Measurements from ENCODE around the gene SLC24A4. TPM values are rescaled to one million over a fixed set of nuclear protein-coding genes. Genes with fewer than 3 reads are reported as not detected.

Gene SLC24A4
- total RNA-seq, 1 experiment from 2014 or later, result 0.02 TPM

DNA sequence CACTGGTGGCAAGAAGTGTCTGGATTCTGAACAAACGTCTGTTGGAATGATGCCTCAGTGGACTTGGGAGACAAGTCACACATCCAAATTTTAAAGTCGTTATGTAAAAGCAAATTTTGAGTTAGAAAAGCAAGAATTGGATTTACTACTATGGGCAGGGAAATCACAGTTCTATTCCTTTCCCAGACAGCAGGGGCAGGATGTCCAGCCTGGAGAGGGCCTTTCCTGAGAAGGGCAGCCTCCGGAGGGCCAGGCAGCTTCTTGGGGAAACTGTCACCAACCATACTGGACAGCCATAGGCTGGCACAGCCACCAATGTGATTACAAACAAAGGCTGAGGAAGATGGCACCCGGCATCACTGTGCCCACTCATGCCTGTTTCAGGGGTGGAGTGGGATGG, 11.1 kb downstream of the SLC24A4 start:
- Histone ChIP-seq H3K4me3 (no peak overlapping the region), H3K4me1 (no peaks in the 10 kb centered on the region), H3K36me3 (no peaks in the 10 kb centered on the region), H3K9me3 (replicated peaks) (no peaks in the 10 kb centered on the region), H3K27me3 (no peaks in the 10 kb centered on the region), H3K27ac (no peak overlapping the region)
- DNase-seq, result no peak

GRCh38 chr14:92336363-92336762, 13.4 kb downstream of the SLC24A4 start:
- H3K27ac ChIP-seq, result no peak overlapping the region
- H3K27me3 ChIP-seq, result no peaks in the 10 kb centered on the region
- no peaks in the 10 kb centered on the region for H3K9me3 ChIP-seq (replicated peaks)
- no peaks in the 10 kb centered on the region for H3K36me3 ChIP-seq
- DNase-seq, result no peak
- no peak overlapping the region for H3K4me3 ChIP-seq
- H3K4me1 ChIP-seq, result no peaks in the 10 kb centered on the region

DNA sequence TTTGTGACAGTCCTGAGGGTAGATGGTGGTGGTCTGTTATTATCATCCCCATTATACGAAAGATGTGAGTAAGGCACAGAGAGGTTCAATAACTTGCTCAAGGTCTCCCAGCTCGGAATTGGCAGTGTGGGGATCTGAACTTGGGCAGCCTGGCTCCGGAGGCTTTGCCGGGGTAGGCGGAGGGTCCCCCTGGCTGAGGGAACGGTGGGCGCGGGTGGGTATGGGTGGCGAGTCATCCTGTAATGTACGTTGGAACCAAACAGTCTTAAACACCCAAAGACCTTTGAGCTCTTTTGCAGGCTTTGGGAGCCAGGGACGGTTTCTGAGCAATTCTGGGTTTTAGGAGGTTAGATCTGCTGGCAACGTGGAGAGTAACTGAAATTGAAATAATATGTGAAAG, 16.5 kb downstream of the SLC24A4 start:
- DNase-seq, result no peak
- Histone ChIP-seq H3K4me1 (no peaks in the 10 kb centered on the region), H3K36me3 (no peaks in the 10 kb centered on the region), H3K27me3 (no peaks in the 10 kb centered on the region), H3K27ac (no peak overlapping the region), H3K9me3 (replicated peaks) (no peaks in the 10 kb centered on the region), H3K4me3 (no peak overlapping the region)

GRCh38 chr14:92340071-92340470, 17.1 kb downstream of the SLC24A4 start:
- DNase-seq, result no peak
- H3K4me3 ChIP-seq, result no peak overlapping the region
- no peaks in the 10 kb centered on the region for H3K9me3 ChIP-seq (replicated peaks)
- no peak overlapping the region for H3K27ac ChIP-seq
- no peaks in the 10 kb centered on the region for H3K4me1 ChIP-seq
- no peaks in the 10 kb centered on the region for H3K27me3 ChIP-seq
- H3K36me3 ChIP-seq, result no peaks in the 10 kb centered on the region

- Histone ChIP-seq H3K27ac (no peak overlapping the region), H3K4me1 (no peaks in the 10 kb centered on the region), H3K27me3 (no peaks in the 10 kb centered on the region), H3K36me3 (no peaks in the 10 kb centered on the region), H3K9me3 (replicated peaks) (no peaks in the 10 kb centered on the region), H3K4me3 (no peak overlapping the region)
- no peak for DNase-seq
These were observed 18.0 kb downstream of the SLC24A4 start for GRCh38 chr14:92340931-92341330.

DNA sequence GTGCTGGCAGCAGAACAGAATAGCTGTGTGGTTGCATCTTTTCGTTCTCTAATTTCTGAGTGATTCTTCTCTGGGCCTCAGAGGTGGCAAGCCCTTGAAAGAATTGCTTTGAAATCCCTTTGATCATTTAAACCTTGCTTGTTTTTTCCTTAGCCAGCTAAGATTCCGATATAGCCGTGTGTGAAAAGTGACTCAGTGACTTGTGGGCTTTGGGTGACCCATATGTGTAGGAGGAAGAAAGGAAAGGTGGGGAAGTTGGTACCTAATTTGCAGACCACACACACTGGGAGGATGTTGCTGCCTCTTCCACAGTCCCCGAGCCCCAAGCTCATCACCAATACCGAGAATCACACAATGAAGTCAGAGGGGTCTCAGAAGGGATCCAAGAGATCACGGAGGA, 18.8 kb downstream of the SLC24A4 start:
- H3K4me1 ChIP-seq, result no peaks in the 10 kb centered on the region
- H3K36me3 ChIP-seq, result no peaks in the 10 kb centered on the region
- no peak overlapping the region for H3K27ac ChIP-seq
- no peaks in the 10 kb centered on the region for H3K9me3 ChIP-seq (replicated peaks)
- no peak for DNase-seq
- H3K27me3 ChIP-seq, result no peaks in the 10 kb centered on the region
- no peak overlapping the region for H3K4me3 ChIP-seq

- H3K4me1 ChIP-seq, result no peaks in the 10 kb centered on the region; the same call in 1 of the 2 replicates
- no peaks in the 10 kb centered on the region; the same call in 1 of the 2 replicates for H3K27me3 ChIP-seq
- DNase-seq, result peak in 1 of 2 experiments; percentile 6
- H3K9me3 ChIP-seq (replicated peaks), result no peaks in the 10 kb centered on the region
- no peak overlapping the region for H3K4me3 ChIP-seq
- no peak overlapping the region for H3K27ac ChIP-seq
- no peaks in the 10 kb centered on the region for H3K36me3 ChIP-seq
These were observed 25.2 kb downstream of the SLC24A4 start for GRCh38 chr14:92348154-92348553.

DNA sequence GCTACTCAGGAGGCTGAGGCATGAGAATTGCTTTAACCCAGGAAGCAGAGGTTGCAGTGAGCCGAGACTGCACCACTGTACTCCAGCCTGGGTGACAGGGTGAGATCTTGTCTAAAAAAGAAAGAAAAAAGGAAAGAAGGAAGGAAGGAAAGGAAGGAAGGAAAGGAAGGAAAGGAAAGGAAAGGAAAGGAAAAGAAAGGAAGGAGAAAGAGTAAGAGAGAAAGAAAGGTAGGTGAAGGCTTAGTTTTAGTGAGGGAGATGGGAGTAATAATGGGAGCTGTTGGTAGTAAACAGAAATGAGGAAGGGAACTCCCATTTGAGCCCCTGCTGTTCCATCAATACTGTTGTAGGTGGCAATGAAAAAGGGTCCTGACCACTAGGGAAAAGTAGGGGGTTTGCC, 28.8 kb downstream of the SLC24A4 start:
- no peaks in the 10 kb centered on the region; the same call in 1 of the 2 replicates for H3K4me1 ChIP-seq
- no peak for DNase-seq
- no peak overlapping the region for H3K27ac ChIP-seq
- no peaks in the 10 kb centered on the region; the same call in 1 of the 2 replicates for H3K27me3 ChIP-seq
- H3K9me3 ChIP-seq (replicated peaks), result no peaks in the 10 kb centered on the region
- no peak overlapping the region for H3K4me3 ChIP-seq
- H3K36me3 ChIP-seq, result no peaks in the 10 kb centered on the region

GRCh38 chr14:92352158-92352985, 29.4 kb downstream of the SLC24A4 start:
- Histone ChIP-seq H3K27me3 (no peaks in the 10 kb centered on the region; the same call in 1 of the 2 replicates), H3K9me3 (replicated peaks) (no peaks in the 10 kb centered on the region), H3K36me3 (no peaks in the 10 kb centered on the region), H3K27ac (no peak overlapping the region), H3K4me1 (no peaks in the 10 kb centered on the region; the same call in 1 of the 2 replicates), H3K4me3 (no peak overlapping the region)
- peak; percentile 14 to 53 for DNase-seq

DNA sequence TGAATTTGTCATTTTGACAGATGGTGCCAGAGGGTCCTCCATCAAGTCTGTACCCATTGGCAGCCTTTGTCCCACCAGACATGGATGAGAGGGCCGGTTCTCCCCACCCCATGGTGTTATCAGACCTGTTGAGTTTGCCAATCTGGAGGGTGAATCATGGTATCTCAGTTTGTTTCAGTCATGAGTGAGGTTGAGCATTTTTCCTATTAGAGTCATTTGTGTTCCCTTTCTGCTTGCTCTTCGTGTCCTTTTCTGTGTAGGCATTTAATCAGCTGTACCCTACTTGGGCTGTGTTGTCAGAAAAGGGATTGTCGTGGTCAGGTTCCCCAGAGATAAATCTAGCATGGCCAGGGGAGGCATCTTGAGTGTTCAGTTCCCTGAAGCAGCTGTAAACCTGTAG, 30.5 kb downstream of the SLC24A4 start:
- no peaks in the 10 kb centered on the region; the same call in 1 of the 2 replicates for H3K27me3 ChIP-seq
- no peaks in the 10 kb centered on the region for H3K36me3 ChIP-seq
- no peak overlapping the region for H3K4me3 ChIP-seq
- no peaks in the 10 kb centered on the region for H3K4me1 ChIP-seq
- no peak for DNase-seq
- no peaks in the 10 kb centered on the region for H3K9me3 ChIP-seq (replicated peaks)
- H3K27ac ChIP-seq, result no peak overlapping the region

DNA sequence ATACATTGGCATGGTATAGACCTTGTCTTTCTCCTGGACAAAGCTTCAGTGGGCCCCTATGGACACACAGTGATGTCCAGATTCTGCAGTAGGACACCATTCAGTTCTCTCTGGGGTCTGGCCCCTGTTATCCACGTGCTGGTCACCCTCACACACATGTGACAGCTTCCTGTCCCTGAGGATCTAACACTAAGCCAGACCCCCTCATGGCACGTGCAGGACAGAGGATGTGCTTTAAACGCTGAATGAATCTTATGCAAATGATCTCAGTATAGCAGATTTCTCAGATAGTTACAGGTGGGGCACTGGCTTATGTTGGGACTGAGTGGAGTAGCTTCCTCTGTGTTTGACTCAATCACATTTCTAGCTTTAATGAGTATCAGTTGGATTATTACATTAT, 33.7 kb downstream of the SLC24A4 start:
- no peaks in the 10 kb centered on the region for H3K4me1 ChIP-seq
- no peaks in the 10 kb centered on the region; the same call in 1 of the 2 replicates for H3K27me3 ChIP-seq
- no peak for DNase-seq
- no peaks in the 10 kb centered on the region for H3K36me3 ChIP-seq
- H3K27ac ChIP-seq, result no peak overlapping the region
- H3K4me3 ChIP-seq, result no peak overlapping the region
- no peaks in the 10 kb centered on the region for H3K9me3 ChIP-seq (replicated peaks)

DNA sequence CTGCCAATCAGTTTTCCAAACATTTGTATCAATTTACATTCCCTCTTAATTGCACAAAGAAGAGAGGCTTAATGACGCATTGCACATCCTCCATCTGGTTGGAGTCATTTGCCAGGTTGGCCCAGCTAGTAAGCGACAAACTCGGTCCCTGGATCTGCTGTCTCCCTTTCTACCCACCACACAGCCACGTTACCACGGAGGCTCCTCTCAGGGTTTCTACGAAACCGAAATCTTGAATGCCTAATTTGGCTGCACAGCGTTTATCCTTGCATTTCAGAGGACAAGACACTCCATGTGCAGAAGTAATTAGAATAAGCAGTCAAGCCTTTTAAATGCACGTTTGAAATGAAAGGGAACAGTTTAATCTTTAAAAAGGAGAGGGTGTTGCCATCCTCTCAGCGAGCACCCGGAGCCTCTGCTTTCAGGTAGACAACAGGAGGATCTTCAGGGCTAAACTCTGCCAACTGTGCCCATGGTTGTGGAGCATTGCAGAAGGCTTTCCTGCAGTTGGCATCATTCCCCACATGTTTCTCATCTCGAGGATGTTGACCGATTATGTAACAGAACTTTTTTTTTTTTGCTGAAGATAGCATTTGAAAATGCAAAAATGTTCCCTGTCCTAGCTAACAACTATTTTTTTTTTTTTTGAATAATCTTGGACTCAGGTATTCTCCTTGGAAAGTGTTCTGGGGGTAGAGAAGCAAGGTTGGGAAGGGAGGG, 37.8 kb downstream of the SLC24A4 start:
- H3K27ac ChIP-seq, result no peak overlapping the region
- no peaks in the 10 kb centered on the region; the same call in 1 of the 2 replicates for H3K27me3 ChIP-seq

DNA sequence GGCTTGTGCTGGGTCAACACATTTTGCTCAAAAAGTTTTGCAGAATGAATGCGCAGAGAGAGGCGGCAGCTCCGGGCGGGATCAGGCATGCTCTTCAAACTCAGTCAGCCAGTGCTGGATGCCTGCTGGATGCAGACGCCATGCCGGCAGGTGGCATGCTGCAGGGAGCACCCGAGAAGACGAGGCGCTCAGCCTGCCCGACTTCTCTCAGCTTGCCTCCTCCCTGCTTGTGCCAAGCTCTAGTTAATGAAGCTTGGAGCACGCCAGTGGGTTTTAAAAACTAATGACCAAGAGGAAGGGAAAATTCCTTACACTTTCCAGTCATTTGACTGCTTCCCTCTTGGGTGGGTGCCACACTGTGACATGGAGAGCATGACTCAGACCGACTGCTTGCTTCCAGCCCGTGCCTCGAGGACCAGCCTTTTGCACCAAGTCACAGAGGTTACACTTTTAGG, 39.8 kb downstream of the SLC24A4 start:
- no peaks in the 10 kb centered on the region; the same call in 1 of the 2 replicates for H3K27me3 ChIP-seq
- H3K27ac ChIP-seq, result no peak overlapping the region
- no peak overlapping the region for H3K4me3 ChIP-seq
- no peaks in the 10 kb centered on the region for H3K9me3 ChIP-seq (replicated peaks)
- H3K36me3 ChIP-seq, result no peaks in the 10 kb centered on the region
- no peaks in the 10 kb centered on the region for H3K4me1 ChIP-seq
- no peak for DNase-seq

More for the DNA sequence above, 37.8 kb downstream of the SLC24A4 start:
- no peaks in the 10 kb centered on the region for H3K9me3 ChIP-seq (replicated peaks)
- no peaks in the 10 kb centered on the region for H3K4me1 ChIP-seq
- H3K4me3 ChIP-seq, result no peak overlapping the region
- no peak for DNase-seq
- no peaks in the 10 kb centered on the region for H3K36me3 ChIP-seq

DNA sequence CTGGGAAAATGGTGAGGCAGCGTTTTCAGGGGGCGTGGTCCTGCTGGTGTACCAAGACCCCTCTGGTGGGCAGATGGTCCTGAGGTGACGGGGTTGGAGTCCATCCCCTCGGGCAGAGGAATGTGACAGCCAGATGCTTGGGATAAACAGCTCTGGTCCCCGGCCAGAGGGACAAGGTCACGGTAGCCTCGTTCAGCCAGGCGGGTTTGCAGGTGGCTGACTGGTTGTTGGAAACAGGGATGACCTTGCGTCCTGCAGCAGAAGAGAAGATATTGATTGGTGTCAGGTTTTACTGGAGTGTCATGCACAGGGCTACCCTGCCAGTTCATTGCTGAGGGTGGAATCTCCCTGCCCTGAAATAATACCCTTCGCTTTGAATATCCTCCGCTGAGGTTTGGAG, 43.3 kb downstream of the SLC24A4 start:
- Histone ChIP-seq H3K9me3 (replicated peaks) (no peaks in the 10 kb centered on the region), H3K36me3 (no peaks in the 10 kb centered on the region), H3K27ac (no peak overlapping the region), H3K4me1 (no peaks in the 10 kb centered on the region), H3K4me3 (no peak overlapping the region), H3K27me3 (no peaks in the 10 kb centered on the region; the same call in 1 of the 2 replicates)
- DNase-seq, result no peak

DNA sequence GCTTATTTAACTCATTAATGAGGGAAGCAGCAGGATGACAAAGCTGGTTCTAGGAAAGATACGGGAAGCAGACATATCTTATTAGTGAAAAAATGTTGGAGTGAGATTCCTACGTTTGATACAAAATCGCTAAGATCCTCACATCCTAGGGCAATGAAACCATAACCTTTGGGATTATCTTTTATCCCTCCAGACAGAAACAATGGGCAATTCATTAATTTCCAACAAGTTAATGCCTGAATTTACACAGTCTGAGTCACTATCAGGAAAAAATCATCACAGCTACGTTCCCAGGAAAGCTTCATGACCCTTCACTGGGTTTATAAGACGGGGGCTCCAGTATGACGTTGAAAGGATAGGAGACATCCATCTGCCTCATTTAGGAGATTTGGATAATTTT, 45.0 kb downstream of the SLC24A4 start:
- Histone ChIP-seq H3K27ac (no peak overlapping the region), H3K36me3 (no peaks in the 10 kb centered on the region), H3K9me3 (replicated peaks) (no peaks in the 10 kb centered on the region), H3K4me1 (no peaks in the 10 kb centered on the region), H3K27me3 (no peaks in the 10 kb centered on the region; the same call in 1 of the 2 replicates), H3K4me3 (no peak overlapping the region)
- DNase-seq, result no peak
